ENCODE results near the gene CCDC157. TPM values are rescaled to one million over a fixed set of nuclear protein-coding genes. Genes with fewer than 3 reads are reported as not detected.

The CCDC157 gene
- total and polyA plus RNA-seq, 9 of the 15 experiments (the other 6 are each of a cell fraction or from before 2014, with no cell fraction given): 0.04 to 1.3 (median 0.68) TPM

- TF ChIP-seq HNRNPK (IDR thresholded peaks at IDR 0.05; ENCODE audit: low read depth, low read length, poor library complexity, severe bottlenecking): no peak
- peak; percentile 59 for TF ChIP-seq CBFA2T2 (conservative IDR thresholded peaks at IDR 0.05)
- TF ChIP-seq PHB2 (IDR thresholded peaks at IDR 0.05; ENCODE audit: low read depth): no peak
- TF ChIP-seq AFF4 (CRISPR knock-in tag; IDR thresholded peaks at IDR 0.05): no peak
- TF ChIP-seq HMG20A (CRISPR knock-in tag; conservative IDR thresholded peaks at IDR 0.05): no peak
- TF ChIP-seq FIP1L1 (IDR thresholded peaks at IDR 0.05; ENCODE audit: low read depth, low read length, poor library complexity, severe bottlenecking): no peak
- 0 out of 4 replicates have a peak, but pooled peaks of 1 of the 2 experiments have one; percentile 19 for TF ChIP-seq ZNF318 (IDR thresholded peaks at IDR 0.05; ENCODE audit: borderline replicate concordance in 1 of 2, low read depth in 1 of 2)
- TF ChIP-seq ATF7 (IDR thresholded peaks at IDR 0.05): peak; percentile 29; the same call in 1 of the 2 replicates
- TF ChIP-seq ZNF239 (CRISPR knock-in tag; IDR thresholded peaks at IDR 0.05): no peak
- TF ChIP-seq RHOXF2B (CRISPR knock-in tag; conservative IDR thresholded peaks at IDR 0.05): no peak
- TF ChIP-seq ZNF408 (CRISPR knock-in tag; IDR thresholded peaks at IDR 0.05; ENCODE audit: low read depth): no peak
- TF ChIP-seq PHTF2 (CRISPR knock-in tag; IDR thresholded peaks at IDR 0.05): no peak
- no peak for TF ChIP-seq HOXB6 (CRISPR knock-in tag; IDR thresholded peaks at IDR 0.05; ENCODE audit: borderline replicate concordance)
- no peak for TF ChIP-seq HSF4 (CRISPR knock-in tag; IDR thresholded peaks at IDR 0.05; ENCODE audit: borderline replicate concordance)
Observed at GRCh38 chr22:30308518-30309230, 48.1 kb upstream of the CCDC157 start (continued).
